Pancreas (tissue), 10 donors: ENCODE results near the gene MAFF. TPM values are rescaled to one million over a fixed set of nuclear protein-coding genes. Genes with fewer than 3 reads are reported as not detected.

Experiments used
- ATAC-seq, 4 donors: fragments of 200-7000 bp; cut with Tn5 transposase; one replicate each; pipeline versions ENCODE4 v1.8.0 to v1.9.1; 2020; ENCODE audit warnings: mild to moderate bottlenecking in 4 of 4, moderate library complexity in 4 of 4
- DNase-seq, 6 donors: peaks; one replicate each; pipeline ENCODE4 v3.0.0-alpha.2; 2020
- FAIRE-seq: peaks from 2 replicates; lab custom pipeline; 2012; peaks lifted over from hg19 to GRCh38; lab: Jason Lieb, UNC
- H3K27ac ChIP-seq, 4 donors: fragments of 200-600 bp; sonication (generic); 1 replicate in 3 of 4; 2 replicates in 1 of 4; pipeline versions ENCODE4 v1.5.0 to v1.8.0; 2020
- H3K27me3 ChIP-seq, 4 donors: fragments of 200-600 bp; one replicate each; pipeline ENCODE4 v1.8.0; 2021
- H3K36me3 ChIP-seq, 3 donors: fragments of 200-600 bp; sonication (generic) in 1 of 3; one replicate each; pipeline versions ENCODE4 v1.5.0 to v1.8.0; 2020 to 2021
- H3K4me1 ChIP-seq, 3 donors: fragments of 200-600 bp; one replicate each; pipeline ENCODE4 v1.8.0; 2021
- H3K4me3 ChIP-seq, 4 donors: fragments of 200-600 bp; sonication (generic) in 2 of 4; one replicate each; pipeline versions ENCODE4 v1.5.0 to v1.8.0; 2020 to 2021
- H3K9me3 ChIP-seq, 4 donors: fragments of 200-600 bp; one replicate each; pipeline ENCODE4 v1.8.0; 2021
- WGBS, 2 donors: extraction: QIAGEN DNeasy Blood & Tissue Kit; methylation state at CpG; one replicate each; pipeline ENCODE4 v1.1.7; 2013; 5-methylcytosine and 5-hydroxymethylcytosine counted together
- intact Hi-C, 3 donors: fragments of 100-400 bp; cut with DNase I; formaldehyde crosslinking; loops; one replicate each; pipeline versions ENCODE4 v1.11.1 to v1.14.2; 2022
- polyA plus RNA-seq, 2 donors: library from polyadenylated mRNA; stranded (reverse); fragments of 200-250 nt; gene quantifications; one replicate each; pipeline ENCODE4 v1.2.3, GENCODE V29; 2013
- total RNA-seq, 6 donors: library from RNA; stranded (reverse); fragmentation: NEBNext Ultra II Directional in 4 of 6; extraction: Animal tissue kit (Norgen Biotek cat#: 25700) in 4 of 6; gene quantifications; one replicate each; pipeline versions ENCODE4 v1.2.1 to v1.2.4, GENCODE V29; 2021 to 2023
- TF ChIP-seq, protein P1 (sequence below), 4 donors: fragments of 200-600 bp; sonication (generic) in 3 of 4; IDR thresholded peaks; one replicate each; pipeline versions ENCODE4 v1.5.0 to v1.8.0; 2021; ENCODE audit warnings: antibody characterized with exemption in 4 of 4
- donor health status: healthy with polysubstance abuse.
- donor health status: DM: no; HTN: no; CAD: no; lungs with moderate emphysema.
- donor health status: DM: no; HTN: no; CAD: no.
- donor health status: control.
- donor health status: control.
- donor health status: Bipolar disorder and iron deficiency.
- donor health status: DM: yes; HTN: yes; CAD: no.
- donor health status: DM: no; HTN: no; CAD: no.
- donor health status: DM: no; HTN: no; CAD: no.
- donor health status: DM: yes; HTN: yes; CAD: no.

The MAFF gene
- total and polyA plus RNA-seq, 8 donors, result 3.4 to 16.7 (median 7.7) TPM

DNA sequence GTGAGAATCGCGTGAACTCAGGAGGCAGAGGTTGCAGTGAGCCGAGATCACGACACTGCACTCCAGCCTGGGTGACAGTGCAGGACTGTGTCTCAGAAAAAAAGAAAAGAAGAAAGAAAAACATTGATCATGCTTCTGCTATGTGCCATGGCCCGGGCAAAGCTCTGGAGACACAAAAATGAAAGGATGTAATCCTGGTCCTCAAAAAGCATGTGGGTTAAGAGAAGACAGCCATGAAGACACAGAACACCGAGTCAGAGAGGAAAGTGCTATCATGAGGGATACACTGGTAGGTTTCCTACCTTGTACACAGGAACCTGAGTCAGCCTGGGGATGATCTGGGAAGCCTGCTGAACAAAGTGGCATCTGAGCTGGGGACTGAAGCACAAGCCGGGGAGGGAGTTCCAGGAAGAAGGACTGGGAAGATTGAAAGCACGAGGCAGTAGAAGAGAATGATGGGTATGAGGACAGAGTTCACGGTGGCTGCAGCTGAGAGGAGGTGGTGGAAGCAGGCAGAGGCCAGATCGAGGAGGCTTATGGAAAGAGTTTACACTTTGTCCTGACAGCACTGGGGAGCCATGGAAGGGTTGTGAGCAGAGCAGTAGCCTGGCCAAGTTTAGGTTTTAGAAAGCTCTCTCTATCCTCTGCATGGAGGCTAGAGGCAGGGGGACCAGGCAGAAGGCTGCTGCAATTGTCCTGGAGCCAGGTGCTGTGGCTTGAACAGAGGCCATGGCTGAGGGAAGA, 9.9 kb upstream of the MAFF start:
- FAIRE-seq, result no peak
- Histone ChIP-seq H3K27me3 (no peaks in the 10 kb centered on the region), H3K4me3 (no peak overlapping the region), H3K36me3 (no peaks in the 10 kb centered on the region), H3K4me1 (peaks cover 7 to 17% (median 13%) of the 10 kb centered on the region in 3 donors), H3K27ac (no peak overlapping the region), H3K9me3 (no peaks in the 10 kb centered on the region)
- no peak for DNase-seq
- TF ChIP-seq, protein P1, sequence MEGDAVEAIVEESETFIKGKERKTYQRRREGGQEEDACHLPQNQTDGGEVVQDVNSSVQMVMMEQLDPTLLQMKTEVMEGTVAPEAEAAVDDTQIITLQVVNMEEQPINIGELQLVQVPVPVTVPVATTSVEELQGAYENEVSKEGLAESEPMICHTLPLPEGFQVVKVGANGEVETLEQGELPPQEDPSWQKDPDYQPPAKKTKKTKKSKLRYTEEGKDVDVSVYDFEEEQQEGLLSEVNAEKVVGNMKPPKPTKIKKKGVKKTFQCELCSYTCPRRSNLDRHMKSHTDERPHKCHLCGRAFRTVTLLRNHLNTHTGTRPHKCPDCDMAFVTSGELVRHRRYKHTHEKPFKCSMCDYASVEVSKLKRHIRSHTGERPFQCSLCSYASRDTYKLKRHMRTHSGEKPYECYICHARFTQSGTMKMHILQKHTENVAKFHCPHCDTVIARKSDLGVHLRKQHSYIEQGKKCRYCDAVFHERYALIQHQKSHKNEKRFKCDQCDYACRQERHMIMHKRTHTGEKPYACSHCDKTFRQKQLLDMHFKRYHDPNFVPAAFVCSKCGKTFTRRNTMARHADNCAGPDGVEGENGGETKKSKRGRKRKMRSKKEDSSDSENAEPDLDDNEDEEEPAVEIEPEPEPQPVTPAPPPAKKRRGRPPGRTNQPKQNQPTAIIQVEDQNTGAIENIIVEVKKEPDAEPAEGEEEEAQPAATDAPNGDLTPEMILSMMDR (IDR thresholded peaks at IDR 0.05), result no peak
- WGBS, 2 donors, result 83 to 91% methylated on average over 10 of the region's 10 CpGs
- intact Hi-C loops, result no loop called here
- ATAC-seq, result no peak

DNA sequence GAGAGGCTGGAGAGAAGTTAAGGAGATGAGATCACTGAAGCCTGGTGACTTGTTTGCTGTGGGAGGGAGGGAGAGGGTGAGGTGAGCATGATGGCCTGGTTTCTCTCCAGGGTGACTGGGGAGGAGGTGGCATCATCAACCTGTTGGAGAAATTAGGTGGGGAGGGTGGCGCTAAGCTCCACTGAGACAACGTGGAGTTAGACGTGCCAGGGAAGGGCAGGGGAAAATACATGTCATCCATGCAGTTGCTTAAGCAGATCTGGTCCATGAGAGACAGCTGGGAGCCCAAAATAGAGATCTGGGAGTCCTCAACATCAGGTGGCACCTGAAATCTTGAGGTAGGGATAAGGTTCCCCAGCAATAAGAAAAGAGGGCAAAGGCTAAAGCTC, 9.3 kb upstream of the MAFF start:
- peaks cover 7 to 11% (median 7%) of the 10 kb centered on the region in 3 donors for H3K4me1 ChIP-seq
- TF ChIP-seq, protein P1 (IDR thresholded peaks at IDR 0.05), result no peak
- H3K27ac ChIP-seq, result no peak overlapping the region
- H3K27me3 ChIP-seq, result no peaks in the 10 kb centered on the region
- DNase-seq, result no peak
- H3K36me3 ChIP-seq, result no peaks in the 10 kb centered on the region
- FAIRE-seq, result no peak
- ATAC-seq, result no peak
- WGBS, 2 donors, result 83 to 90% methylated on average over 3 of the region's 3 CpGs
- H3K9me3 ChIP-seq, result no peaks in the 10 kb centered on the region
- no peak overlapping the region for H3K4me3 ChIP-seq
- intact Hi-C loops, result no loop called here

DNA sequence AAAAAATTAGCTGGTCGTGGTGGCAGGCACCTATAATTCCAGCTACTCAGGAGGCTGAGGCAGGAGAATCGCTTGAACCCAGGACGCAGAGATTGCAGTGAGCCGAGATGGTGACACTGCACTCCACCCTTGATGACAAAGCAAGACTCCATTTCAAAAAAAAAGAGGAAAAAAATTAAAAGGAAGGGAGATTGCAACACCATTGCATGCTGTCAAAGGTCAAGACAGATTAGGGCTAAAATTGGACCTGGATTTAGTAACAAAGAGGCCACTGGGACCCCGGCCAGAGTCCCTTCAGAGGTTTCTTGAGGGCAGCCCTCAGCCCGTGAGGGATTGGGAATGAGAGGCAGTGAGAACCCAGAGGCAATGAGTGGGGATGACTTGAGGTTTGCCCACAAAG, 8.2 kb upstream of the MAFF start:
- Histone ChIP-seq H3K27me3 (no peaks in the 10 kb centered on the region), H3K27ac (no peak overlapping the region), H3K4me3 (no peak overlapping the region), H3K4me1 (peaks cover 0 to 4% (median 0%) of the 10 kb centered on the region in 3 donors), H3K36me3 (no peaks in the 10 kb centered on the region), H3K9me3 (no peaks in the 10 kb centered on the region)
- TF ChIP-seq, protein P1 (IDR thresholded peaks at IDR 0.05), result no peak
- intact Hi-C loops, result no loop called here
- FAIRE-seq (no peak), DNase-seq (no peak), ATAC-seq (peak in 3 of 4 donors; percentile 27 to 61 (median 47))
- 53 to 59% methylated on average over 6 of the region's 6 CpGs for WGBS, 2 donors

DNA sequence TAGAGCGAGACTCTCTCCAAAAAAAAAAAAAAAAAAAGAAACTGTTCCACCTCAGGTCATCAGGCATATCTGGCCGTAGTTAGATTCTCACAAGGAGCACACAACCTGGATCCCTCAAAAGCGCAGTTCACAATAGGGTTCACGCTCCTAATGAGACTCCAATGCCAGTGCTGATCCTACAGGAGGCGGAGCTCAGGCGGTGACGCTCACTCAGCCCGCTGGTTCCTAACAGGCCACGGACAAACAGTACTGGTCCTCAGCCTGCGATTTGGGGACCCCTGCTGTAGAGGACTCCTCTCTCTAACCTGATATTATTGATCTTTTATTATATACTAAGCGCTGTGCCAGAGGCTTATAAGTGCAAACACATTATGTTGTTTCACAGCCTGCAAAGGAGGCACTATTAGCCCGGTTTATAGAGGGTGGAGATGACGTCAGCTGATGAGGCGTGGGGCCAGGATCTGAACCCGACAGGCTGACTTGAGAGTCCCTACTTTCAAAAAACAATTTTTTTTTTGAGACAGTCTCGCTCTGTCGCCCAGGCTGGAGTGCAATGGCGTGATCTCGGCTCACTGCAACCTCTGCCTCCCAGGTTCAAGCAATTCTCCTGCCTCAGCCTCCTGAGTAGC, 4.9 kb upstream of the MAFF start:
- no peak for DNase-seq
- Histone ChIP-seq H3K36me3 (no peaks in the 10 kb centered on the region), H3K27ac (no peak overlapping the region), H3K9me3 (no peaks in the 10 kb centered on the region), H3K4me1 (peaks cover 0 to 4% (median 0%) of the 10 kb centered on the region in 3 donors), H3K27me3 (no peaks in the 10 kb centered on the region), H3K4me3 (no peak overlapping the region)
- no peak for ATAC-seq
- TF ChIP-seq, protein P1 (IDR thresholded peaks at IDR 0.05), result no peak
- intact Hi-C loops, result no loop called here
- FAIRE-seq, result no peak
- WGBS, 2 donors, result 78 to 82% methylated on average over 19 of the region's 19 CpGs
